Mammary epithelial cell (primary cell): Measurements from ENCODE around the gene NDUFA7.
"Not testable (repeated sequence)": the region's sequence is repeated elsewhere in the genome, so short reads cannot be mapped to it uniquely, and the experiment has no call there.

Experiments
- CTCF ChIP-seq, 2 donors: IDR thresholded peaks in 1 of 2; conservative IDR thresholded peaks in 1 of 2; 2 replicates each; pipeline ENCODE4 v1.5.1; 2011 to 2012; ENCODE audit warnings: inconsistent platforms in 2 of 2, low read length in 2 of 2, mild to moderate bottlenecking in 2 of 2, control low read depth in 1 of 2, low read depth in 1 of 2; ENCODE audit not compliant: insufficient read depth in 1 of 2; ENCODE audit errors: extremely low read depth in 1 of 2
- EZH2 ChIP-seq: IDR thresholded peaks from 2 replicates; pipeline ENCODE4 v1.6.1; 2012; ENCODE audit warnings: low read length, inconsistent platforms, borderline replicate concordance

DNA sequence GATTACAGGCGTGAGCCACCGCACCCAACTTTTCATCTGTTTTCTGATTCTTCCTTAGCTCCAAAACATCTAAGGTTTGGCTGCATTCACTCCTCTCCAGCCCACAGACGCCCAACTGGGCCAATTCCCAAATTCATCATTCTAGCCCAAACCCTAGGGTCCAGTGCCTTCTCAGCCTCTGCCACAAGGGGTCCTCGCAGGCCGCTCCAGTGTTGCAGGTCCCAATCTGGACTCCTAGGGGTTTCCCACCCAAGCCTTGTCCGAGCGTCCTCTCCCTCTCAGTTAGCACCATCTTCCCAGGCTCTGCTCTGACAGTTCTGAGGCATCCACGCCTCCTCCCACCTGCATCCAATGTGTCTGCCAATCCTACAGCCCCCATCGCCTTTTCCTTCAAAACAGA lies 44.7 kb downstream of the NDUFA7 start:
- TF ChIP-seq CTCF (conservative IDR thresholded peaks at IDR 0.05 in 1 of 2, IDR thresholded peaks at IDR 0.05 in 1 of 2; ENCODE audit: extremely low read depth in 1 of 2, insufficient read depth in 1 of 2, low read depth in 1 of 2, low read length in 2 of 2); EZH2: not testable (repeated sequence)
